Measurements from ENCODE around the gene PER1. TPM values are rescaled to one million over a fixed set of nuclear protein-coding genes. Genes with fewer than 3 reads are reported as not detected.

PER1 gene
- total RNA-seq, 2 experiments from 2014 or later, result 46.5 to 55.9 TPM

DNA sequence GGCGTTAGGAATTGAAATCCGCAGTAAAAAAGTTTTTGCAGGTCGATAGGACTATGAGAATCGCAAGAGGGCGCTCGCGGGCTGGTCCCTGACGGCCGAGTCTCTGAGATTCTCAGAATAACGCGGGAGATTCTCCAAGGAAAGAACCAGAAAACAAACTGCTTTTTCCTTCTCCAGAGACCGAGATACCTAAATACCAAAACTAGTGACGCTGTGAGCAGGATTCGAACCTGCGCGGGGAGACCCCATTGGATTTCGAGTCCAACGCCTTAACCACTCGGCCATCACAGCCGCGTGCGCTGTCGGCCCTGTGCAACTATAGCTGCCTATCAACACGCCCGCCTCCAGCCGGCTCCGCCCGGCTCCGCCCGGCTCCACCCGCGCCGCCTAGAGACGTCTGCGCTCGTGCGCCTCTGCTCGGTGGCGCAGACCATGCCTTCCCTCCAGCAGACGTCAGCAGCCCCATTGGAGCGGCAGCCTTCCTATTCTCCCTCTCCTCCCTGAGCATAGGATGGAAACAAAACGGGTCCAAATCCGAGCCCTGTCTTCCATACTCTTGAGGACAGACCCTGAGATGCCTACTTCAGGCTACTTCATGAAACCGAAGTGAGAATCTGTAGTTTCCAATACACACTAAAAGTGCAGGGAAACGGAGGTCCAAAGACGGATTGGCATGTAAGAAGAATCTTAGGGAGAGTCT is 13.4 kb downstream of the PER1 start:
- no peaks in the 10 kb centered on the region for H3K4me1 Mint-ChIP-seq
- no peak overlapping the region for H3K4me3 Mint-ChIP-seq
- H3K27ac Mint-ChIP-seq, result no peak overlapping the region

GRCh38 chr17:8138374-8138671 is 13.9 kb downstream of the PER1 start:
- H3K9me3 Mint-ChIP-seq (ENCODE audit: low read depth), result no peaks in the 10 kb centered on the region
- no peak overlapping the region for H3K4me3 Mint-ChIP-seq
- H3K36me3 Mint-ChIP-seq (ENCODE audit: low read depth), result peaks cover 19% of the 10 kb centered on the region
- H3K27ac Mint-ChIP-seq, result no peak overlapping the region
- DNase-seq (no peak), ATAC-seq (no peak)
- no peaks in the 10 kb centered on the region for H3K27me3 Mint-ChIP-seq
- POLR2A ChIA-PET, result interaction anchor here (0.6 to 2.9 kb wide), 8 partner anchors 12 to 68 kb away, joined by 4 to 29 read pairs (median 8); partner anchors contain the start of gene HES7
- intact Hi-C loops (cut with DNase I, micrococcal nuclease), result loop anchor here (1.0 to 5.0 kb wide), 6 partner anchors 12 to 299 kb away; partner anchors contain the start of genes NDEL1 (in 1 of the 2) and RPL26 (in 1 of the 2)
- CTCF ChIA-PET, result interaction anchor here (0.7 to 4.4 kb wide), 26 partner anchors 10 to 660 kb away, joined by 3 to 60 read pairs (median 6); partner anchors contain the start of genes ALOXE3, AURKB, BORCS6 and CTC1
- H3K4me1 Mint-ChIP-seq, result no peaks in the 10 kb centered on the region

More for the DNA sequence above, 13.4 kb downstream of the PER1 start:
- Mint-ChIP-seq H3K9me3 (ENCODE audit: low read depth) (no peaks in the 10 kb centered on the region), H3K27me3 (no peaks in the 10 kb centered on the region), H3K36me3 (ENCODE audit: low read depth) (peaks cover 19% of the 10 kb centered on the region)
- intact Hi-C loops (cut with DNase I, micrococcal nuclease), result loop anchor here (1.0 to 5.0 kb wide), 13 partner anchors 12 to 298 kb away; partner anchors contain the start of genes CTC1 (in 1 of the 2), NDEL1 (in 1 of the 2) and RPL26 (in 1 of the 2)
- ATAC-seq, result peak; percentile 90
- DNase-seq, result peak; percentile 98
- ChIA-PET CTCF (interaction anchor here (0.6 to 4.4 kb wide), 27 partner anchors 10 to 291 kb away, joined by 3 to 60 read pairs (median 6); partner anchors contain the start of genes ALOXE3, AURKB, BORCS6 and CTC1), POLR2A (interaction anchor here (0.6 to 2.9 kb wide), 11 partner anchors 12 to 454 kb away, joined by 3 to 29 read pairs (median 6); partner anchors contain the start of gene HES7)

GRCh38 chr17:8137645-8138373 is 14.4 kb downstream of the PER1 start:
- intact Hi-C loops (cut with DNase I, micrococcal nuclease), result loop anchor here (1.0 to 5.0 kb wide), 6 partner anchors 12 to 299 kb away; partner anchors contain the start of genes NDEL1 (in 1 of the 2) and RPL26 (in 1 of the 2)
- no peaks in the 10 kb centered on the region for H3K27me3 Mint-ChIP-seq
- POLR2A ChIA-PET, result interaction anchor here (0.6 to 2.9 kb wide), 7 partner anchors 11 to 69 kb away, joined by 4 to 29 read pairs (median 6); partner anchors contain the start of gene HES7

GRCh38 chr17:8133941-8134340 is 18.3 kb downstream of the PER1 start:
- intact Hi-C loops (cut with DNase I, micrococcal nuclease), result no loop called here
- no peak overlapping the region for H3K27ac Mint-ChIP-seq
- POLR2A ChIA-PET, result no interaction called here
- H3K36me3 Mint-ChIP-seq (ENCODE audit: low read depth), result no peaks in the 10 kb centered on the region
- ATAC-seq (no peak), DNase-seq (no peak)
- no peaks in the 10 kb centered on the region for H3K9me3 Mint-ChIP-seq (ENCODE audit: low read depth)
- CTCF ChIA-PET, result interaction anchor here (0.7 to 1.7 kb wide), 4 partner anchors 15 to 851 kb away, joined by 3 to 6 read pairs (median 4); partner anchors contain the start of gene ALOXE3
- no peak overlapping the region for H3K4me3 Mint-ChIP-seq
- peaks cover 2% of the 10 kb centered on the region for H3K27me3 Mint-ChIP-seq
- H3K4me1 Mint-ChIP-seq, result peaks cover 3% of the 10 kb centered on the region

More at GRCh38 chr17:8137645-8138373, 14.4 kb downstream of the PER1 start:
- Mint-ChIP-seq H3K36me3 (ENCODE audit: low read depth) (peaks cover 19% of the 10 kb centered on the region), H3K4me1 (no peaks in the 10 kb centered on the region), H3K4me3 (no peak overlapping the region), H3K9me3 (ENCODE audit: low read depth) (no peaks in the 10 kb centered on the region), H3K27ac (no peak overlapping the region)
- ATAC-seq (no peak), DNase-seq (no peak)
- CTCF ChIA-PET, result interaction anchor here (0.7 to 4.4 kb wide), 26 partner anchors 11 to 659 kb away, joined by 3 to 60 read pairs (median 6); partner anchors contain the start of genes ALOXE3, AURKB, BORCS6 and CTC1

GRCh38 chr17:8133399-8133798 is 18.8 kb downstream of the PER1 start:
- H3K9me3 Mint-ChIP-seq (ENCODE audit: low read depth), result no peaks in the 10 kb centered on the region
- intact Hi-C loops (cut with DNase I, micrococcal nuclease), result no loop called here
- no peak overlapping the region for H3K27ac Mint-ChIP-seq
- peaks cover 2% of the 10 kb centered on the region for H3K27me3 Mint-ChIP-seq
- H3K36me3 Mint-ChIP-seq (ENCODE audit: low read depth), result no peaks in the 10 kb centered on the region
- CTCF ChIA-PET, result interaction anchor here (0.7 to 1.7 kb wide), 2 partner anchors 14 to 23 kb away, joined by 4 to 6 read pairs; partner anchors contain the start of gene ALOXE3
- ATAC-seq, result no peak
- H3K4me1 Mint-ChIP-seq, result peaks cover 3% of the 10 kb centered on the region
- DNase-seq, result no peak
- H3K4me3 Mint-ChIP-seq, result no peak overlapping the region
- POLR2A ChIA-PET, result no interaction called here

DNA sequence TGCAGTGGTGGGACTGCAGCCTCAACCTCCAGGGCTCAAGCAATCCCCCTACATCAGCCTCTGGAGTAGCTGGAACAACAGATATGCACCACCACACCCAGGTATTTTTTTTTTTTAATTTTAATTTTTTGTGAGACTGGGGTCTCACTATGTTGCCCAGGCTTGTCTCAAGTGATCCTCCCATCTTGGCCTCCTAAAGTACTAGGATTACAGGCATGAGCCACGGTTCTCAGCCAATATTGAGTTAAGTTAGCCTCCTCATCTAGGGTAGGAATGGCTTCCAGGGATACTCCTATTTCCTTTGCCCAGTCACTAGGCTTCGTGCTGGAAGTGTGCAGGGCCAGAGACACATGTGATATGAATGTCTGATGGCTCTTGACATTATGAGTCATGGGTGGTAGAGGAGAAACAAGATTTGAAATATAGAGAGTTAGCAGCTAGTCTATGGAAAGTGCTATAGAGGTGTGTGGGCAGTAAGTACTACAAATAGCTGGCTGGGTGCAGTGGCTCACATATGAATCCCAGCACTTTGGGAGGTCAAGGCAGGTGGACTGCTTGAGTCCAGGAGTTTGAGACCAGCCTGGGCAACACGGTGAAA is 20.3 kb downstream of the PER1 start:
- no peaks in the 10 kb centered on the region for H3K36me3 Mint-ChIP-seq (ENCODE audit: low read depth)
- ChIA-PET CTCF (interaction anchor here (0.6 to 2.3 kb wide), 3 partner anchors 10 to 445 kb away, joined by 5 to 8 read pairs (median 6); partner anchors contain the start of gene TP53), POLR2A (interaction anchor here (0.7 to 0.9 kb wide), 2 partner anchors 16 to 41 kb away, joined by 3 read pairs; no protein-coding TSS in a partner anchor)
- intact Hi-C loops (cut with DNase I, micrococcal nuclease), result no loop called here
- H3K27ac Mint-ChIP-seq, result no peak overlapping the region
- no peaks in the 10 kb centered on the region for H3K9me3 Mint-ChIP-seq (ENCODE audit: low read depth)
- DNase-seq, result no peak
- peaks cover 2% of the 10 kb centered on the region for H3K27me3 Mint-ChIP-seq
- H3K4me1 Mint-ChIP-seq, result peaks cover 7% of the 10 kb centered on the region
- H3K4me3 Mint-ChIP-seq, result no peak overlapping the region
- peak; percentile 78 for ATAC-seq

GRCh38 chr17:8128125-8128784 is 23.9 kb downstream of the PER1 start:
- H3K4me3 Mint-ChIP-seq, result no peak overlapping the region
- ATAC-seq (no peak), DNase-seq (no peak)
- no peaks in the 10 kb centered on the region for H3K9me3 Mint-ChIP-seq (ENCODE audit: low read depth)
- H3K27me3 Mint-ChIP-seq, result peaks cover 13% of the 10 kb centered on the region
- CTCF ChIA-PET, result interaction anchor here (1.1 to 2.8 kb wide), 4 partner anchors 9 to 173 kb away, joined by 3 to 20 read pairs (median 6); partner anchors contain the start of gene ALOXE3
- POLR2A ChIA-PET, result no interaction called here
- intact Hi-C loops (cut with DNase I, micrococcal nuclease), result no loop called here
- H3K36me3 Mint-ChIP-seq (ENCODE audit: low read depth), result peaks cover 2% of the 10 kb centered on the region
- no peak overlapping the region for H3K27ac Mint-ChIP-seq
- H3K4me1 Mint-ChIP-seq, result peaks cover 38% of the 10 kb centered on the region

- CTCF ChIA-PET, result interaction anchor here (0.6 to 2.8 kb wide), 14 partner anchors 7 to 195 kb away, joined by 3 to 20 read pairs (median 4); partner anchors contain the start of genes CNTROB, SLC25A35 and TRAPPC1
- peaks cover 44% of the 10 kb centered on the region for H3K4me1 Mint-ChIP-seq
- ATAC-seq (peak; percentile 25), DNase-seq (peak; percentile 74)
- H3K4me3 Mint-ChIP-seq, result peak overlapping the region; percentile 90
- peaks cover 2% of the 10 kb centered on the region for H3K36me3 Mint-ChIP-seq (ENCODE audit: low read depth)
- intact Hi-C loops (cut with DNase I, micrococcal nuclease), result loop anchor here (1.0 kb wide), 3 partner anchors 12 to 25 kb away; no protein-coding TSS in a partner anchor
- POLR2A ChIA-PET, result interaction anchor here (0.7 to 1.6 kb wide), 3 partner anchors 12 to 66 kb away, joined by 4 to 5 read pairs (median 4); no protein-coding TSS in a partner anchor
- peaks cover 19% of the 10 kb centered on the region for H3K27me3 Mint-ChIP-seq
- no peaks in the 10 kb centered on the region for H3K9me3 Mint-ChIP-seq (ENCODE audit: low read depth)
- peak overlapping the region; percentile 79 for H3K27ac Mint-ChIP-seq
These were observed 25.6 kb downstream of the PER1 start for GRCh38 chr17:8126491-8127066.

DNA sequence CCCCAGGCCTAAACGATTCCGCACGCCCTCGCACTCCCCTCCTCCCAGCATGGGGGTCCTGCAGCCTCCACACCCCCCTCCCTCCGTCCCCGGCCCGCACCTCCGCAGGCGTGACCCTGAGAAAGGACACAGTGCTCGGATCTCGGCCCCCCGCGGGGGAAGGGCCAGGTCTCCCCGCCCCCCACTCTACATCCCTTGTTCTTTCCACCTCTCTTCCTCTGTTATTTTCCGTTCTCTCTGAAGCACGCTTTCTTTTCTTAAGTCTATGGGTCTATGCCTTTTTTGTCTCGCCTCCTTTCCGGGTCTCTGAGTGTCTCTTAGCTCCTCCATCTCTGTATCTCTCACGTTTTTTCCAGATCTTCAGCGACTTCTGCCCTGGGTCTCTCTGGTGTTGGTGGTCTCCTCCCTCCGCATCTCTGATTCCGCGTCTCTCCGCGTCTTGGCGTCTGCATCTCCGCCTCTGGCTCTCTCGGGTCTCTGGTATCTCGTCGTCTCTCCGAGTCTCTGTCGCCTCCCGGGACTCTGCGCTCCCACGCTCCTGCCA is 26.2 kb downstream of the PER1 start:
- intact Hi-C loops (cut with DNase I, micrococcal nuclease), result loop anchor here (1.0 kb wide), 5 partner anchors 12 to 96 kb away; no protein-coding TSS in a partner anchor
- Mint-ChIP-seq H3K27ac (peak overlapping the region; percentile 79), H3K4me3 (peak overlapping the region; percentile 90), H3K9me3 (ENCODE audit: low read depth) (no peaks in the 10 kb centered on the region), H3K27me3 (peaks cover 19% of the 10 kb centered on the region), H3K4me1 (peaks cover 46% of the 10 kb centered on the region), H3K36me3 (ENCODE audit: low read depth) (peaks cover 2% of the 10 kb centered on the region)
- ChIA-PET POLR2A (interaction anchor here (1.2 to 1.6 kb wide), 2 partner anchors 12 to 47 kb away, joined by 4 to 5 read pairs; no protein-coding TSS in a partner anchor), CTCF (interaction anchor here (0.9 to 2.8 kb wide), 6 partner anchors 11 to 61 kb away, joined by 3 to 20 read pairs (median 4); no protein-coding TSS in a partner anchor)
- ATAC-seq, result no peak
- peak; percentile 51 for DNase-seq

All from activated CD4-positive, alpha-beta T cell treated with anti-CD3 and anti-CD28 coated beads for 36 hours (primary cell).